ENCODE data around the gene CCAR1. TPM values are rescaled to one million over a fixed set of nuclear protein-coding genes. Genes with fewer than 3 reads are reported as not detected.
"Not testable (repeated sequence)": the region's sequence is repeated elsewhere in the genome, so short reads cannot be mapped to it uniquely, and the experiment has no call there.

The CCAR1 gene
- total and polyA plus RNA-seq, 2 of the 4 experiments (the other 2 are of a cell fraction) = 35.1 to 60.8 TPM

DNA sequence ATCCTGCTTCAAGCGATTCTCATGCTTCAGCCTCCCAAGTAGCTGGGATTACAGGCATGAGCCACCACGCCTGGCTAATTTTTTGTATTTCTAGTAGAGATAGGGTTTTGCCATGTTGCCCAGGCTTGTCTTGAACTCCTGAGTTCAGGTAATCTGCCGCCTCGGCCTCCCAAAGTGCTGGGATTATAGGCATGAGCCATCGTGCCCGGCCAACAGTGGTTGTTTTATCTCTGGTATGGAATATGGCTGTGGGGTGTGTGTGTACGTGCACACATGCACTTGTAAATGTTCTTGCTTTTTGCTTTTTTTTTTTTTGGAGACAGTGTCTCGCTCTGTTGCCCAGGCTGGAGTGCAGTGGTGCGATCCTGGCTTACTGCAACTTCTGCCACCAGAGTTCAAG lies 119.6 kb downstream of the CCAR1 start:
- H4K8ac ChIP-seq (ENCODE audit: low read depth in 2 of 2, low read length in 2 of 2); H3K36me3 ChIP-seq (ENCODE audit: control insufficient read depth, insufficient read depth, low read length); H2AK9ac ChIP-seq (replicated peaks; ENCODE audit: low read depth, low read length, poor library complexity); H3K4ac ChIP-seq (ENCODE audit: low read depth, low read length); H3K9me3 ChIP-seq (ENCODE audit: control insufficient read depth, insufficient read depth, low read length); H3K4me3 ChIP-seq (ENCODE audit: insufficient read depth, low read depth, low read length); H4K5ac ChIP-seq (ENCODE audit: low read depth, low read length); H2AK5ac ChIP-seq (ENCODE audit: low read depth, low read length); H3K56ac ChIP-seq (ENCODE audit: extremely low read depth, insufficient read depth, low read length); H3K9ac ChIP-seq (ENCODE audit: low read depth, low read length); ATAC-seq (ENCODE audit: low read depth); H4K91ac ChIP-seq (ENCODE audit: insufficient read depth, low read depth, low read length); H3K4me2 ChIP-seq (ENCODE audit: low read depth, low read length); H3K23ac ChIP-seq (ENCODE audit: low read depth, low read length); H3K27ac ChIP-seq (ENCODE audit: insufficient read depth, low read length); H4K20me1 ChIP-seq (ENCODE audit: insufficient read depth, low read length); DNase-seq; H2AFZ ChIP-seq (replicated peaks; ENCODE audit: low read length, poor library complexity); H3K27me3 ChIP-seq (ENCODE audit: control insufficient read depth, insufficient read depth, low read length); POLR2A ChIA-PET (ENCODE audit: unreplicated experiment); H2BK120ac ChIP-seq (ENCODE audit: low read depth, low read length); H2BK5ac ChIP-seq (ENCODE audit: low read depth, low read length, poor library complexity, severe bottlenecking); dilution Hi-C loops (cut with HindIII; ENCODE audit: low sequenced_read_pairs, unreplicated experiment); H2BK20ac ChIP-seq (ENCODE audit: low read depth, low read length); H2BK15ac ChIP-seq (ENCODE audit: low read depth, low read length); in situ Hi-C loops (cut with MboI; ENCODE audit: low sequenced_read_pairs); H3K9me1 ChIP-seq (ENCODE audit: insufficient read depth, low read length); intact Hi-C loops (cut with micrococcal nuclease); H3K4me1 ChIP-seq (ENCODE audit: control insufficient read depth, insufficient read depth, low read length); H3K18ac ChIP-seq (ENCODE audit: low read depth, low read length); H3K14ac ChIP-seq (replicated peaks; ENCODE audit: low read depth, low read length); BruUV-seq (replicated peaks); H3K79me1 ChIP-seq (ENCODE audit: low read depth in 1 of 2, low read length in 2 of 2): not testable (repeated sequence)
- 83% methylated on average over 2 of the region's 9 CpGs; no CpG with 5 or more reads in 1 of the 2 experiments for WGBS, 2 experiments (ENCODE audit: extremely low coverage in 2 of 2, insufficient read length in 1 of 2)
- CTCF ChIA-PET = interaction anchor here (0.7 kb wide), 1 partner anchor 26 kb away, joined by 3 read pairs; no protein-coding TSS in a partner anchor

Small RNAs within 50 kb of the gene (microRNA-seq; reads per million reads assigned to microRNA genes)
- gene MIR1254-1 (ENCODE audit: insufficient read depth in 1 of 2, insufficient read length in 1 of 2, unreplicated experiment in 1 of 2) (0 reads per million in 2 experiments), gene RF00019 (ENCODE audit: insufficient read depth, insufficient read length) (not detected)

Small RNAs within 50 kb of the gene (small RNA-seq; reads per million reads assigned to genes)
- 0 reads per million in 5 experiments for gene MIR1254-1
- 0 reads per million in 5 experiments for gene RF00019

Other genes starting within 250 kb of the CCAR1 start
- 5.6 and 10.0 TPM in 2 replicates for gene DNA2, start 249.3 kb upstream of the CCAR1 start, total RNA-seq (2012; rRNA removed)
- 3.3 and 3.9 TPM in 2 replicates for gene DNA2, start 249.3 kb upstream of the CCAR1 start, polyA plus RNA-seq (2012; rRNA removed)
- 20.6 and 26.7 TPM in 2 replicates for gene SLC25A16, start 193.7 kb upstream of the CCAR1 start, total RNA-seq (2012; rRNA removed)
- 6.1 and 9.9 TPM in 2 replicates for gene SLC25A16, start 193.7 kb upstream of the CCAR1 start, polyA plus RNA-seq (2012; rRNA removed)
- 4.3 and 5.6 TPM in 2 replicates for gene TET1, start 160.9 kb upstream of the CCAR1 start, total RNA-seq (2012; rRNA removed)
- gene TET1, start 160.9 kb upstream of the CCAR1 start, polyA plus RNA-seq (2012; rRNA removed) = 0.76 and 1.0 TPM in 2 replicates
- under 0.01 and 0.18 TPM in 2 replicates for gene STOX1, start 106.3 kb downstream of the CCAR1 start, total RNA-seq (2012; rRNA removed)
- 0.03 TPM in 1 of 2 replicates, not detected in the other for gene STOX1, start 106.3 kb downstream of the CCAR1 start, polyA plus RNA-seq (2012; rRNA removed)
- gene DDX50, start 180.1 kb downstream of the CCAR1 start, total RNA-seq (2012; rRNA removed) = 55.7 and 74.2 TPM in 2 replicates
- gene DDX50, start 180.1 kb downstream of the CCAR1 start, polyA plus RNA-seq (2012; rRNA removed) = 31.1 and 32.5 TPM in 2 replicates
- gene DDX21, start 234.9 kb downstream of the CCAR1 start, total RNA-seq (2012; rRNA removed) = 73.7 and 109 TPM in 2 replicates
- gene DDX21, start 234.9 kb downstream of the CCAR1 start, polyA plus RNA-seq (2012; rRNA removed) = 33.9 and 43.2 TPM in 2 replicates

Measured in IMR-90 (cell line).